HG02970 (cell line): ENCODE measurements around the gene PCSK6.
A peak's percentile ranks its signal among the peaks of the same experiment; 100 is the strongest.

ENCODE experiments used
- ATAC-seq: cut with Tn5 transposase; IDR thresholded peaks from one replicate; pipeline ENCODE4 v1.9.1; 2021; ENCODE audit warnings: mild to moderate bottlenecking, moderate library complexity, moderate number of reproducible peaks; ENCODE audit not compliant: unreplicated experiment, low FRiP score

The PCSK6 gene

DNA sequence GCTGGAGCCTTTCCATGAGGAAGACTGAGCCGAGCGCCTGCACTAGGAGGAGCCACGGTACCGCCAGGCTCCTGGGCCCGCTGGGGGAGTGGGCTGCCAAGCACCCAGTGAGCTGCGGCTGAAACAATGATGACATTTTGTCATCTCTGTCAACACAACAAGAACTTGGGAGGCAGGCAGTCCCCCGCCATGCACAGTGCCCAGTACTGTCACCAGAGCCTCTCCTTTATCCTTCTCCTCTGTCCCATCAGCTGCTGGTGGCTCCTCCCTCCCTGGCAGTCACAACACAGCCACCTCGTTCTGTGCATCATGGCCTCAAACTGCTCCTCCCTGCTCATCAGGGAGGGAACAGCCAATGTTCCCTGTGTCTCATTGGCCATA lies 34.0 kb upstream of the PCSK6 start:
- no peak for ATAC-seq

DNA sequence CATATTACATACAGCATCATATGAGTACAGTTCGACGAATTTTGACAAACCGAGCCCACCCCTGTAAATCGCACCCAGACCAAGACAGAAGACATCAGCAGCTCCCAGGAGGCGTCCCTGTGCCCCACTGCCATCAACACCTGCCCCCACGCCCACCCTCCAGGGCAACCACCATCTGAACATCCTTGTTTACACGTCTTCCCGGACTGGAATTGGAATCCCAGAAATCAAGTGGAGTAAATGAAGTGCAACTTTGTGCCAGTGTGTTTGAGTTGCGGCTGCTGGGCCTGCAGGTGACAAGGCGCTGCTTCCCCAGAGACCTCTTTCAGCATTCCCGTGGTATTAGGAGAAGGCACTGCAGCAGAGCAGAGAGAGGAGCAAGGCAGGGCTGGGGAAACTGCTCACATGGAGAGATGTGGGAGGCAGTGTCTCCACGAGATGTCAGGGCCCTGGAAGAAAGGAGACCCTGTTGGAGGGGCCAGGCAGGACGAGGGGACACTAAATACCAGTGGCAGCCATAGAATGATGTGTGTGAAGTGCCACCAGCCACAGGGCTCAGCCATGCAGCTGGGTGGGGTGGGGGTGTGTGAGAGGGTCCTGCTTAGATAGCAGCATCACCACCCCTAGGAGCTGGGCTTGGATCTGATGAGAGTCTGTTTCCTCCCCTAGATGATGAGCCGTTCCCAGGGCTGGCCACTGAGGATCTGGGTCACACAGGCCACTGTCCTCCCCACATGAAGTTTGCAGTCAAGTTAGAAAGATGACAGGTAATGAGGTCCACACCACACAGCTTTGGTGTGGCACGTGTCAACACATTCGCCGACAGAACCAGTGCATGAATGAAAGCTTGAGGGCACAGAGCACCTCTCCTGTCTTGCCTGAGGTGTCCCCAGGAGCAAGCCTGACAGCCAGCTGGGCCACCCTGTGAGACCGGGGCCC lies 33.4 kb upstream of the PCSK6 start:
- ATAC-seq: no peak

DNA sequence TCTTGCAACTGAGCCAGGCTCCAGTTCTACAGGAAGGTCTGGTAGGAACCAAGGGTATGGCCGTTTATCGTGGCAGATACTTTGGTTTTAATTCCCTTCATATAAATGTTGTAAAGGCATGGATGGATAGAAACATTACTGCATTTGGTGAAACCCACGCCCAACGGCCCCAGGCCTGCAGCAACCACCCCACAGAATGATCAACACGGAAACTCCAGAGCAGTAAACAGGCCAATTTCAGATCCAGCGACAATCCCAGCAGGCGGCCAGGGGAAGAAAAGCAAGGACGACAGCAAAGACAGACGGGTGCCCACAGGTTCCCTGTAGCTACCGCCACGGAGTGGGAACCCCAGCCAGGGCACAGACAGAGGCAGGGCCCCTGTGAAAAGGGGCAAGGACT lies 32.6 kb upstream of the PCSK6 start:
- ATAC-seq: no peak

DNA sequence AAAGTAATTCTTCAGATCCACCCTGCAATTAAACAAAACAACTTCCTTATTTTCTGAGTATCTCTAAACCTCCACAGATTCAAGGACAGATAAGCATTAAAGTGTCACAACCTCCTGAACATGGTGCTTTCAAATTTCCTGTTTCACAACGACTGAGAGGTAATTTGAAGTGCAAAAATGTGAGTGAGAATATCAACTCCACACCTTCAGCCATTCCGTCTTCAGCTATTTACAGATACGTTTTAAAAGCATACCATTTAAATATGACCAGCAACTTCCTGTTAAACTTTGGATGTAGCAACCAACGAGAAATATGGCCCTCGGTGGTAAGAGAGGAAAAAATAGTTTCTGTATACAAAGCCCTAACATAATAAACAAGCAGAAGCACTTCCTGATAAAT lies 32.1 kb upstream of the PCSK6 start:
- no peak for ATAC-seq

DNA sequence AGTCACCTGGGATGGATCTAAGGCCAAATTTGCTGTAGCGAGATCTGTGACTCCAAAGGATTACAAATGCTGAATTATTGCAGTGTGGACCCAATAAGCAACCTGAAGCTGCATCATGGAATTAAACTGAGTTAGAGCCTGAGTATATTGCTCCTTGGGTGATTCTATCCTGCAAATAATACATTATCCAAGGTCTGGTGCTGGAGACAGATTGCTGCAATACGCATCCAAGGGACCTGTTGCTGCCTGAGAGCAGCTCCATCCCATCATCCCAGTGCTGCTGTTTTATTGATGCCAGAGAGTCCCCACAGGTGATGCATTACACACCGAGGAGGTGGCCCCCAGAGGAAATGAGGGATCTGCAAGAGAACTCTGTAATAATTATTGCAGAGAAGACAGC lies 31.6 kb upstream of the PCSK6 start:
- ATAC-seq: no peak

DNA sequence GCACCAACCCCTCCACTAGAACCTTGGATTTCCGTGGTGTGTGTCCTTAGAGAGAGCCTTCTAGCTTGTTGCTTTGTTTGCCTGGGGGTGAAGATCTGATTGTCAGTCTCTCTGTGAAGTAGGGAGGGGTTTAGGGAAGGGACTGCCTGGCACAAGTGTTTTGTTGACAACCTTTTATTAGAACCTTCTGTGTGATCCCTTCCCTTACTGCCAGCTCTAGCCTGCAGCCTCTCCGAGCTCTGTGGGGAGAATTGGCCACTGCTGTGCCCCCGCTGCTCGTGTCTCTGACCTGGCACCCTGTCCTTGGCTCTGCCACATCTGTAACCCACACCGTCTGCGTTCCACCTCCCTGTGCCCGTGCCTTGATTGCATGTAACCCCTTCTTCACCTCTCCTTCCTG lies 30.9 kb upstream of the PCSK6 start:
- ATAC-seq: no peak

DNA sequence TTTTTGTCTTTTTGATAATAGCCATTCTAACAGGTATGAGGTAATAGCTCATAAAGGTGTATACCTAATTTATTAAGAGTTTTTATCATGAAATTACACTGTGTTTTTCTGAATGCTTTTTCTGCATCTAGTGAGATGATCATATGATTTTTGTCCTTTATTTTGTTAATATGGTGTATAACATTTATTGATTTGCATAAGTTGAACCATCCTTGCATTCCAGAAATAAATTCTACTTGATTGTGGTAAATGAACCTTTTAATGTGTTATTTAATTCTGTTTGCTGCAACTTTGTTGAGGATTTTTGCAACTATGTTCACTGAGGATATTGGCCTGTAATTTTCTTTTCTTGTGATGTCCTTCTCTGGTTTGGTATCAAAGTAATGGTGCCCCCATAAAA lies 28.0 kb upstream of the PCSK6 start:
- ATAC-seq: no peak

DNA sequence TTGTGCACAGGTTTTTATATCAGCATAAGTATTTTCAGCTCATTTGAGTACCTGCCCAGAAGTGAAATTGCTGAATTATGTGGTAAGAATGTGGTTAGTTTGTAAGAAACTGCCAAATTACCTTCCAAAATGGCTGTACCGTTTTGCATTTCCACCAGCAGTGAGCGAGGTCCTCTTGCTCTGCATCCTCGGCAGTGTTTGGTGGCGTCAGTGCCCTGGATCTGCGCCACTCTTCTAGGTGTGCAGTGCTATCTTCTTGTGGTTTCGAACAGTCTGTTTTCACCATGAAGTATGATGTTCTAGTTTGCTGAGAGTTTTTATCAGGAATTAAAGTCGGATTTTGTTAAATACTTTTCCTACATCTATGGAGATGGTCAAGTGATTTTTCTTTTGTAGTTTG lies 24.8 kb upstream of the PCSK6 start:
- ATAC-seq: no peak

DNA sequence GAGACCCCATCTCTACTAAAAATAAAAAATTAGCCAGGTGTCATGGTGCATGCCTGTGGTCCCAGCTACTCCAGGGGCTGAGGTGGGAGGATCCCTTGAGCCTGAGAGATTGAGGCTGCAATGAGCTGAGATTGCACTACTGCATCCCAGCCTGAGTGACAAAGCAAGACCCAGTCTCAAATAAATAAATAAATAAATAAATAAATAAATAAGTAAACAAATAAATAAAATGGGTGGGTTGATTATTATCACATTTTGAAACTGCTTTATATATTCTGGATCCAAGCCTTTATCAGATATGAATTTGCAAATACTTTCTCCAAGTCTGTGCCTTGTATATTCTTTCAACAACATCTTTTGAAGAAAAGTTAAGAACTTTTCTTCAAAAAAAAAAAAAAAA lies 22.2 kb upstream of the PCSK6 start:
- no peak for ATAC-seq

DNA sequence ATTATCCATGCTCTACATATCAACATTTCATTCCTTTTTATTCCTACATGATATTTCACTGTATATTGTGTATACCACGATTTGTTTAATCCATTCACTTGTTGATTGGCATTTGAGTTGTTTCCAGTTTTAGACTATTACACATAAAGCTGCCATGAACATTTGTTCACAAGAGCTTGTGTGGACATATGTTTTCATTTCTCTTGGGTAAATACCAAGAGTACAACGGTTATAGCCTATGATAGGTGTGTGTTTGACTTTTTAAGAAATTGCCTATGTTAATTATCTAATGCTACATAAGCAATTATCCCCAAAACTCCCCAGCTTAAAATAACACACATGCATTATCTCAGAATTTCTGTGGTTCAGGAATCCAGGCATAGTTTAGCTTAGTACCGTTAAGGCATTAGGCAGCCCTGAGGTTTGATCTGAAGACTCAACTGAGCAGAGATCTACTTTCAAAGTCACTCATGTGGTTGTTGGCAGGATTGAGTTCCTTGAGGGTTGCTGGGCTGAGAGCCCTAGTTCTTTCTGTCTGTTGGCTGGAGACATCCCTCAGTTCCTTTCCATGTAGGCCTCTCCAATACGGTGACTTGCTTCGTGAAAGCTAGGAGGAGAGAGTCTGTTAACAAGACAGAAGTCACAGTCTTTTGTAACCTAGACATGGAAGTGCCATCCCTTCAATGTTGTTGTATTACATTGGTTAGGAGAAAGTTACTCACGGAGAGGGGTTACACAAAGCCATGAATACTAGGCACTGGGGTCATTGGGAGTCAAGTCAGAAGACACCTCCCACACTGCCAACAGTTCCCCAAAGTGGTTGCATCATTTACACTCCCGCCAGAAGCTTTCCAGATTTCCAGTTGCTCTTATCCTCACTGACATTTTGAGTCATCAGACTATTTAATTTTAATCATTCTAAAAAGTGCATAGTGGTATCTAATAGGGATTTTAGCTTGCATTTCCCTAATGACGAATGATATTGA lies 21.0 kb upstream of the PCSK6 start:
- ATAC-seq: no peak

DNA sequence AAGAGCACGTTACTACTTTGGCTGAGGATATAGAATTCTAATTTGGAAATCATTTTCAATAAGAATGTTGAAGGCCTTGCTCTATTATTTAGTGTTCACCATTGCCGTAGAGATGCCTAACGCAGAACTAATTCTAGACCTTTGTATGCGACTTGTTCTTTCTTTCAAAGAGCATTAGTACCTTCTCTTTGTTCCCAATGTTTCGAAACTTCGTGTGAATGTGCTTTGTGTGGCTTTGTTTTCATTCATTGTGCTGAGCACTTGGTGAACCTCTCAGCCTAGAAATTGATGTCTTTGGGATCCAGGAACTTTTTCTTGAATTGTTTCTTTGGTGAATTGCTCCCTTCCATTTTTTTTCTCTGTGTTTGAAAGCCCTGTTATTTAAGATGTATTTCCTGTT lies 19.8 kb upstream of the PCSK6 start:
- ATAC-seq: no peak

DNA sequence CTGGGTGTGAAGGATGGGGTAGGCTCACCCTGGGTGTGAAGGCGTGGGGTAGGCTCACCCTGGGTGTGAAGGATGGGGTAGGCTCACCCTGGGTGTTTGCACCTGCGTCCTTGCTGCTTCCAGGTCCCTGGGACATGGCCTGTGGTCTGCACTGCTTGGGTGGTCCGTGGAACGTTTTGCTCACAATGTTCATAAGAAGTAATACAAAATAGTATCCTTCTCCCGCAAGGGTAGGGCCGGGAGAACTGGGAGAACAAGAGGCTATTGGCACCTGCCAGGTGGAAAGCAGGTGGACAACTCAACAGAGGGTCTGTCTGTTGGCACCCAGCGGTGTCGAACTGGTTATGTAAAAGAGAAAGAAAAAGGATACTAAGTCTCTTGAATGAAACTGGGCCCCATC lies 17.0 kb upstream of the PCSK6 start:
- no peak for ATAC-seq

DNA sequence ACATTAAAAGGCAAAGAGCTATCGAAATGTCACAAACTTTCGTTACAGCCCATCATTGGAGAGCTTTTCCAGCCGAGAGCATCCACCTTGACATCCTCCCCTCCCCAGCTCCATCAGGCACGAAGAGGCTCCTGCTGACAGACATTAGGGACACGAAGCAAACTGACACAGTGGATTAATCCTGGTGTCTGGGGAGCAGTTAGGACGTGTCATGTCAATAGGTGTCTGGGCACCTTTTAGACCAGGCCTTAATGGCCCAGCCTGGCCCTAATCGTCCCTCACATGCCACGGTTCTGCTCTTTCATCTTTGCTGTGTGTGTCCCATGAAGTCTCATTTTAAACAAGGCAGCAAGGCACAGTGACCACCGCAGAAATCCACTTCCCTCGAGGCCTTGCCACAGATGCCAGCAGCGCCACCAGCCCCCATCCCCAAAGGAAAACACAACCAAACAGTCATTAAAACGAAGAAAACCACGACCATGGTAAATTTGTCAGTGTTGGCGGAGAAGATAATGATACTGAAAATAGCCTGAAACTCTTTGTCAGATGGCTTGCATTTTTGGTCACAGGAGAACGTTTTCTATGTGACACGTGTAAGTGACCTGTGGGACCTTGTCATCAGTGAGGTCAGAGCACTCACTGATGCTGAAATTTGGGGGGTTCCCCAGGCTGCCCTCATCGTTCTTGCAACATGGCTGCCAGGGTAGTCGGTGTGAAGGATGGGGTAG lies 16.3 kb upstream of the PCSK6 start:
- no peak for ATAC-seq

DNA sequence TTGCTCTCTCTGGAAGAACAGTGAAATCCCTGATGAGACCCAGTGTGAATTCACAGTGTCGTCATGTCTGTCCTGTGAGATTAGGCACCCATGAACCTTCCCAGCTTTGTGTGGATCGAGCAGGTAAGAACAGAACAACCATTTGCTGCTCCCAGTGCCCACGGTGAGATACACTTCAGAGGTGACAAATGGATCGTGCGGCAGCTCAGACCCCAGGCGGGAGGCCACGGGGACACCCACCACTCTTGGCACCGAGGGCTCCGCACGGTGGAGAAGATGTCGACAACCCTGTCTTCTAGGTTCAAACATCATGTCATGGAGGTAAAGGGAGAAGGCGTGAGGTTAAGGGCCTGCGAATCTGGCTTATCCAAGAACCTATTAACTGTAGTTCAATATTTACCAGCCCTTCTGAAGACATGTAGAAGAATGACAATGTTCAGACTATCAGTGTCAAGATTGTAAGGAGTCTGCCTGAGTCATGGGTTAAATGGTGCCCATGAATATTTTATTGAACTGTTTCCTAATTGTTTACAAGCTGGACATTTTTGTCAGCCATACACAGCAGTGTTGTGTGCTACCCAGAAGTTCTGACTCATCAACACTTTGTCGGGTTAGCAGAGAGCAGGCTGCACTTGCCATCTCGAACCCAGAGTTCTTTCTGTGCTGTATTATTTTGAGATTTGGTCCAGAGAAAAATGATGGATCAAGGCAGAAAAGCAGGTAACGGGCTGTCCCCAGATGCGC lies 15.5 kb upstream of the PCSK6 start:
- no peak for ATAC-seq

DNA sequence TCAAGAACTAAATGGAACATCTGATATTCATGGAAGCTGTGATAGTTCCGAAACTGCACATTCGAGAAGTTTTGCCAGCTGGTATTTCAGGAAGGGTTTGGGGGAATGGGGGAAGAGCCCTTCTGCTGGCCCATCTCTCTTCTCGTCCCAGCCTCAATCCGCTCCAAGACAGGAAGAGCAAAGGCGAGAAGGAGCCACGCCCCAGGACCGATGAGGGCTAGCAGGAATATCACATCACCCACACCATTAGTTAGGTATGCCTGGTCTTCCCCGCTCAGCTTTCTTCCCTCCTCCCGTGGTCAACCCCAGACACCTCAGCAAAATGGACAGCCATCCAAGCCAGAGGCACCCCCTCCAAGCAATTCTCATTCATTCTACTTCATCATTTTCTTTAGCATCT lies 14.9 kb upstream of the PCSK6 start:
- no peak for ATAC-seq

DNA sequence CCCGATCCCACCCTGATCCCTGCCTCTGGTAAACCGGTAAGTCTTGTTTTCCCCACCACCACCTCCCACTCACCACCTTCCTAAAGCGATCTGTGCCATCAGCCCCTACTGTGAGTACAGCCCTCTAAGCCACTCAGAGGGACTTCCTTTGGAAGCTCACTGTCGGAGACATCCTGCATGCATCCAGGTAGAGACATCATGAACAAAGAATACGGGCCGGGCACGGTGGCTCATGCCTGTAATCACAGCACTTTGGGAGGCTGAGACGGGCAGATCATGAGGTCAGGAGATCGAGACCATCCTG lies 13.7 kb upstream of the PCSK6 start:
- ATAC-seq: no peak

DNA sequence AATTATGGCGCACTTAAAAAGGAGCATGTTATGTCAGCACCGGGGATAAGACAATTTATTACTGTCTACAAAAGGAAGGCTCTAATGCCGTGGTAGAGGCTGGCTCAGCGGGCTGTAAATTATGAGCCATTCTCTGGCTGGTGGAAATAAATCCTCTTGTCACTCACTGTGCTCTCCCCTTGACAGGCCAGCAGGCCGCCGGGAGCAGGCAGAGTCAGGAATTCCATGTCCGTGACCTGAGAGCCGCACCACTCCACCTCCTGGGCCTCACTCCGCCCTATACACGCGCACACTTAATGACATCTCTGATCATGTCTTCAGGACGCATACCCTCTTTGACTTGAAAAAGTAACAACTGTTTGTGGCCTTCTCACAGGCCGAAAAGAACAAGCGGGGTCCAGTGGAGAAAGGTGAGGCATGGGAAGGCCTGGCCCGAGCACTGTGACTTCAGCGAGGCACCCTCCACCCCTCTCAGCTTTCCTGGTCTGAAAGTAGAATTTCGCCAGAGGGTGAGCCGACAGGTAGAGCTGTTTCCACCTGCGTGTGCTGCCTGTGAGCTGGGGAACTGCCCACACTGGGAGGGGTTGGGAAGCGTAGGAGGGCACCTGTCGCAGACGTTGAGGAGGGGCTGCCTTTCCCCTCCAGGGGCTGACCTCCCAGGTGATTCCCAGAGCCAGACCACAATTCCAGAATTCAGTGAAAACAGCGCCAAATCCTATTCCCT lies 13.2 kb upstream of the PCSK6 start:
- no peak for ATAC-seq

DNA sequence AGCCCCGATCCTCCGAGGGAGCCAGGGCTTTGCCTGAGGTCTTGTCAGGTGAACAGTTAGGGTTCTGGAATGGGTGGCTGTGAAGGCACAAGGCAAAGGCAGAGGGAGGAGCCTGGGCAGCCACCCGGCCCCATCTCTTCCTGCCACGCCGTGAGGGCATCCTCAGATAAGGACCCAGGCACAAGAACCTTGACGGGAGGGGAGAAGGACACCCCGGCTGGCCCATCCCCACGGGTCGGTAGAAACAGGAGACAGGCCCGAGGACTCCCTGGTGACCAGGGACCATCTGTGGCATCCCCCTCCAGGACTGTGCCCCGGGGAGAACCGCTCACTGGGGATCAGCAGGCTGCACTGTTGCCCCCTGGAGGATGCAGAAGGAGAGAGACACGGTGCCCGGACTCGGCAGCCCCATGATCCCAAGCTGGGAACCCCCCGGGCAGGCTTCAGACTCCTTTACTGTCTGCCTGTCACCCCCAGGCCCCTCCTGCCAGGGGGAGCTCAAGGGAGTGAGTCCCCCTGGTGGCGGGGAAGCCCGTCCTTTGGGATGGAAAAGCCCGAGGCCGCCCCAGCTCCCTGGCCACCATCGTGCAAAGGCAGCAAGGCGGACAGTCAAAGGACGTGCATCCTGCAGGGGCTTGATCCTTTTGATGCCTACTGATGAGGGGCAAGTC lies 12.3 kb upstream of the PCSK6 start:
- ATAC-seq: peak; percentile 47
